Activated naive CD8-positive, alpha-beta T cell treated with anti-CD3 and anti-CD28 coated beads for 36 hours (primary cell): ENCODE measurements around the gene TPP1. TPM values are rescaled to one million over a fixed set of nuclear protein-coding genes. Genes with fewer than 3 reads are reported as not detected.

ENCODE experiments used
- DNase-seq: peaks from one replicate; pipeline ENCODE4 v3.0.0; 2021
- H3K27ac Mint-ChIP-seq: one replicate; pipeline ENCODE4 v1.8.0; 2022; ENCODE audit warnings: mild to moderate bottlenecking, moderate library complexity, mixed read lengths
- H3K27me3 Mint-ChIP-seq: one replicate; pipeline ENCODE4 v1.8.0; 2022; ENCODE audit warnings: mild to moderate bottlenecking, mixed read lengths
- H3K36me3 Mint-ChIP-seq: one replicate; pipeline ENCODE4 v1.8.0; 2021; ENCODE audit warnings: mild to moderate bottlenecking, mixed read lengths
- H3K4me1 Mint-ChIP-seq: one replicate; pipeline ENCODE4 v1.8.0; 2021; ENCODE audit warnings: mixed read lengths
- H3K4me3 Mint-ChIP-seq: one replicate; pipeline ENCODE4 v1.8.0; 2022; ENCODE audit warnings: mild to moderate bottlenecking, moderate library complexity, mixed read lengths
- H3K9me3 Mint-ChIP-seq: one replicate; pipeline ENCODE4 v1.8.0; 2022; ENCODE audit warnings: mixed read lengths
- total RNA-seq, 2 experiments: library from RNA; stranded (reverse); gene quantifications; one replicate each; pipeline ENCODE4 v1.2.3, GENCODE V29; 2021

TPP1 gene
- total RNA-seq, 2 experiments from 2014 or later, result 30.7 to 33.7 TPM

DNA sequence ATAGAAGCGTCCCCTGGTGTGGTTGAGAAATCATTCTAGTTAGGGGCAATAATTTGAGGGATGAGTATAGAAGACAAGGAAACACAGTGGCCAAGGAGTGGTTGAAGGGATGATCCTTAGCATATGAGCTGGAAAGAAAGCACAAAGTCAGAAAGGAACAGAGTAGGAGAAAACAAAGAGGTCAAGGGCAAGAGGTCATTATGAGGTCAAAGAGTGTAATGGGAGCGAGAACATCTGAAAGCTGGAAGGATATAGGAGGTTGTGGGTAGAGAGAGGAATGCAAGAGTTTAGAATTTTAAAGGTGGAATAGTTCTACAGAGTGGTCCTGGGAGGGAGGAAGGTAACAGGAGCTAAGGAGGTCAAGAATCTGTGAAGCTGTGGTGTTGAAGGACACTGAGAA lies 34.4 kb upstream of the TPP1 start:
- no peak overlapping the region for H3K4me3 Mint-ChIP-seq
- H3K36me3 Mint-ChIP-seq, result no peaks in the 10 kb centered on the region
- no peak for DNase-seq
- H3K9me3 Mint-ChIP-seq, result no peaks in the 10 kb centered on the region
- H3K27ac Mint-ChIP-seq, result no peak overlapping the region
- H3K4me1 Mint-ChIP-seq, result peaks cover 3% of the 10 kb centered on the region
- peaks cover 5% of the 10 kb centered on the region for H3K27me3 Mint-ChIP-seq

DNA sequence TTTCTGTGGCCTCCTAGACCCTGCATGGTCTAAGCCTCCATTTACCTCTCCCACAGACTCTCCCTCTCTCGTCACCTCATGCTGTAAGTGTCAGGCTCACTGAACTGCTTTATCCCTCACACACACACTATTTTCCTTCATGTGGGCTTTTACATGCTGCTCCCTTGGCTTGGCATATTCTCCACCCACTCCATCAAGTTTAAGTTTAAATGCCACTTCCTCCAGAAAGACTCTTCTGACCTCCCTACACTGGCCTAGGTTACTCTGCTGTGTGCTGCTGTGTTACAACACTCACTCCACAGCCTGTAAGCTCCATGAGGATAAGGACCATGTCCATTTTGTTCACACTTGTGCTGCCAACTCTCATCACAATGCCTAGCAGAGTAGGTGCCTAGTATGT lies 33.9 kb upstream of the TPP1 start:
- Mint-ChIP-seq H3K27ac (no peak overlapping the region), H3K4me3 (no peak overlapping the region), H3K36me3 (no peaks in the 10 kb centered on the region), H3K27me3 (peaks cover 5% of the 10 kb centered on the region), H3K9me3 (no peaks in the 10 kb centered on the region), H3K4me1 (peaks cover 3% of the 10 kb centered on the region)
- no peak for DNase-seq

DNA sequence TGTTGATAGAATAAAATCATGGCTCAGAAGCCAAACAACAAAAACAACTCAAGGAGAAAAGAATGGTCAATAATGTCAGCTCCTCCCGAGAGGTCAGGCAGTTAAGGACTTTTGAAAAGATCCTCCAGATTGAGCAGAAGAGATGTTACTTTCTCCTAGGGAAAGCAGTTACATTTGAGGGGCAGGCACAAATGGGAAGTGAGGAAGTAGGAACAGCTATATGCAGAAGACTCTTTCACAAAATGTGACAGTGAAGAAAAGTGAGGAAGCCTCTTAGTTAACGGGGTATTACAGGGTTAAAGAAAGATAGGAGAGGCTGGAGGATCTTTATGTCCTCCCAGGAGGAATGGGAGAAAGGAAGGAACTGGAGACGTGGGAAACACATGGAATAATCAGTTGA lies 33.0 kb upstream of the TPP1 start:
- DNase-seq, result no peak
- H3K4me1 Mint-ChIP-seq, result peaks cover 3% of the 10 kb centered on the region
- H3K27ac Mint-ChIP-seq, result no peak overlapping the region
- H3K9me3 Mint-ChIP-seq, result no peaks in the 10 kb centered on the region
- no peak overlapping the region for H3K4me3 Mint-ChIP-seq
- H3K36me3 Mint-ChIP-seq, result no peaks in the 10 kb centered on the region
- H3K27me3 Mint-ChIP-seq, result peaks cover 5% of the 10 kb centered on the region

DNA sequence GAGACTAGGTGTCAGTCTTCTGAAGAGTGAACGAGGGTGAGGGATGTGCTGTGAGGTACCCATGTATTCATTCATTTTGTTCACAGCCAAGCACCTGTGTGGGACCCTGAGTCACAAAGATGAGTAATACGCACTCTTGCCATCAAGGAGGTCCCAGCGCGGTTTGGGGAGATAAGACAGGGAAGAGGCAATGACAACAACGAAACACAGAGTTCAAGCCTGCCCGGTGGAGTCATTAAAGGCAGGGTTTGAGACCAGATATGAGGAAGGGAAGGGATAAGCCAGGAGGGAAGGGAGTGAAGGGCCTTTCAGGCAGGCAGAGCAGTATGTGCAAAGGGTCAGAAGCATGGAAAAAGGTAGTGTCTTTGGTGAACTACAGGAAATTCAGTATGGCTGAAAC lies 31.8 kb upstream of the TPP1 start:
- peaks cover 1% of the 10 kb centered on the region for H3K27me3 Mint-ChIP-seq
- DNase-seq, result peak; percentile 49
- no peaks in the 10 kb centered on the region for H3K9me3 Mint-ChIP-seq
- H3K4me3 Mint-ChIP-seq, result no peak overlapping the region
- H3K36me3 Mint-ChIP-seq, result no peaks in the 10 kb centered on the region
- no peaks in the 10 kb centered on the region for H3K4me1 Mint-ChIP-seq
- H3K27ac Mint-ChIP-seq, result no peak overlapping the region

DNA sequence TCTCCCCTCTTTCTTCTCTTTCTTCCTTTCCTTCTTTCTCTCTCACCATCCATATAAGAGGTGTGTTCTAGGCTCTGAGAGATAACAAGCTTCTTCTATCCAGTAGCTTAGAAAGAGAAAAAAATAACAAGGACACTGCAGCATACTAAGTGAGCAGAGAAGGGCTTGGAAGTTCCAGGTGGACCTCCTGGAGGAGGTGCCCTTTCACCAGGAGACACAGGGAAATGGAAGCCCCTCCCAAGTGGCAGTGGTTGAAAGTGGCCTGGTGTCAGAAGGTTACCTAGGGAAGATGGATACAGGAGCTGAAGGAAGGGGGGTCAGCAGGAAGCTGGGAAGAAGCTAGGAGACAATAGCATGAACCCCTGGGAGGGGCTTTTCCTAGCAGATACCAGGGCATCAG lies 30.9 kb upstream of the TPP1 start:
- no peaks in the 10 kb centered on the region for H3K36me3 Mint-ChIP-seq
- no peaks in the 10 kb centered on the region for H3K9me3 Mint-ChIP-seq
- no peak overlapping the region for H3K4me3 Mint-ChIP-seq
- no peaks in the 10 kb centered on the region for H3K4me1 Mint-ChIP-seq
- no peak overlapping the region for H3K27ac Mint-ChIP-seq
- no peak for DNase-seq
- H3K27me3 Mint-ChIP-seq, result no peaks in the 10 kb centered on the region

DNA sequence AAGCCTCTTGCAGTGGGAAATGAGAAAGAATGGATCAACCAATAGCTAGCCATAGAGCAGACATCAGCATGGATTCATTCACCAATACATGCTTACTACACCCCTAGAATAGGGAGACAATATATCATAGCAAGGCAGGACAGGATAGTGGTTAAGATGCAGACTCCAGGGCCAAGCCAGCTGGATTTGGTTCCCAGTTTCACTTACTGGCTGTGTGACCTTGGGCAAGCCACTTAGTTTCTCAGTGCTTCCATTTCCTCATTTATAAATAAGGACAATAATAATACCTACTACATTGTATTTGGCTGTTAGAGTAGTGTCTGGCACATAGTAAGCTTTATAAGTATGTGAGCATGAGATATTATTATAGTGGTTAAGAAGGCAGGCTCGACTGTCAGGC lies 29.3 kb upstream of the TPP1 start:
- Mint-ChIP-seq H3K36me3 (no peaks in the 10 kb centered on the region), H3K27me3 (no peaks in the 10 kb centered on the region), H3K27ac (no peak overlapping the region), H3K4me1 (no peaks in the 10 kb centered on the region), H3K9me3 (no peaks in the 10 kb centered on the region), H3K4me3 (no peak overlapping the region)
- DNase-seq, result no peak

DNA sequence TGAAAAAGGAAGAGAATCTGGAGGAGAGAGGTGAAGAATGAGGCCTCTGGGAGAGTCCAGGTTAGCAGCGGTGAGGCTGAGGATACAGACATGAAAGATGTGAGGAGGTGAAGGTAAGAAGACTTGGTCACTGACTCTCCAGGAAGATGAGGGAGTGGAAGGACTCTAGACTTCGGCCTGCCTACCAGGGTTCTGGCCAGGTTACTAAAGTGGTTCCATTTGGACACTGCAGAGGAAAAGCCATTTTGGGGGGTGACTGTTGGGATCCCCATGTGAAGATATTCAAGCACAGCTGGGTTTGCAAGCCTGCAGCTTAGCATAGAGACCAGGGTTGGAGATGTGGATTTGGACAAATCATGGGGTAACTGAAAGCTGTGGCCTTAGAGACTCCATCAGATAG lies 28.6 kb upstream of the TPP1 start:
- Mint-ChIP-seq H3K4me3 (no peak overlapping the region), H3K27me3 (no peaks in the 10 kb centered on the region), H3K9me3 (no peaks in the 10 kb centered on the region), H3K36me3 (no peaks in the 10 kb centered on the region), H3K27ac (no peak overlapping the region), H3K4me1 (no peaks in the 10 kb centered on the region)
- no peak for DNase-seq

DNA sequence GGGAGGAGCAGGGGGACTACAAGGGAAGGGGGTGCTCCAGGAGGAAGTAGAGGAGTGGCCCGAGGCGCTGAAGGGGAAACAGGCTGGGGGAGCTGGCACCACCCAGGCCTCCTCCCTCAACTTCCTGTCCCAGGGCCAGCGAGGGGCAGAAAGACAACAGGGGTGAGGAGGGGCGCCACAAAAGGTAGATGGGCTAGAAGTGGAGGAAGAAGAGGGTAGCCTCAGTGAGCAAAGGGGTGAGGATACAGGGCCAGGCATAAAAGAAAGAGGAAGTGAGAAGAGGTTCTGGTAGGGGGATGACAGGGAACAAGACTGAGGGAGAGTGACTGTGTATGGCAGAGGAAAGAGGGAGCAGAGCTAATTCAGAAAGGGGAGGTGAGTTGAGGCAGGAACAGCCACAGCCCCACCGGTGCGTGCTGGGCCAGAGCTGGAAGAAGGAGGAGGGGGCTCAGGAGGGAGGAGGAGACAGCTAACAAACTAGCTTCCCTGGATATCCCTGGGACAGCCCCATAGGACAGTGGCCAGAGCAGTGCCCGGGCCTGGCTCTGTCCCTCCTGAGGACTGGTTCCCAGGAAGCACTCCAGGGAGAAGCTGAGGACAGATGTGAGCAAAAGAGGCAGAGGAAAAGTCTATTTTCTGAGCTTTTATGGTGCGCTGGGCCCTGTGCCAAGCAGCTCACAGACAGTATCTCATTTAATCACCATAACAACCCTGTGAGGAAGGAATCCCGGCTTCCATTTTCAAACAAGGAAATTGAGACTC lies 27.9 kb upstream of the TPP1 start:
- peak; percentile 29 for DNase-seq
- Mint-ChIP-seq H3K27ac (no peak overlapping the region), H3K36me3 (no peaks in the 10 kb centered on the region), H3K9me3 (no peaks in the 10 kb centered on the region), H3K27me3 (no peaks in the 10 kb centered on the region), H3K4me3 (no peak overlapping the region), H3K4me1 (no peaks in the 10 kb centered on the region)

DNA sequence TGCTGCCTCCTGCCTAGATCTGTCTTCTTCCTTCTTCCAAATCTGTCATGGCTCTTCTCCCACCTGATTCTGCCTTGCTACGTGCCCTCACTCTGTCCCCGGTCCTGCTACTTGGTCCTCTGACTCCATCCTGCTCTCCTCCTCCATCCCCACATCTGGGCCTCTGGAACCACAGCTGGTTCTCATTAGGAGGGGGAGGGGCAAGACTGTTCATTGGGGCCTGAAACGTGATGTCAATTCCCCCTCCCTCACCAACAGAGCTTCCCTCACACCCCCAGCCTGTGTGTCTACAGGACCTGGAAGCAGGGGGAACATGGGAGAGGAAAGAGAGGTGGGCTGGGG lies 27.3 kb upstream of the TPP1 start:
- Mint-ChIP-seq H3K9me3 (no peaks in the 10 kb centered on the region), H3K27me3 (no peaks in the 10 kb centered on the region), H3K4me3 (no peak overlapping the region), H3K4me1 (no peaks in the 10 kb centered on the region), H3K27ac (no peak overlapping the region), H3K36me3 (no peaks in the 10 kb centered on the region)
- DNase-seq, result no peak

DNA sequence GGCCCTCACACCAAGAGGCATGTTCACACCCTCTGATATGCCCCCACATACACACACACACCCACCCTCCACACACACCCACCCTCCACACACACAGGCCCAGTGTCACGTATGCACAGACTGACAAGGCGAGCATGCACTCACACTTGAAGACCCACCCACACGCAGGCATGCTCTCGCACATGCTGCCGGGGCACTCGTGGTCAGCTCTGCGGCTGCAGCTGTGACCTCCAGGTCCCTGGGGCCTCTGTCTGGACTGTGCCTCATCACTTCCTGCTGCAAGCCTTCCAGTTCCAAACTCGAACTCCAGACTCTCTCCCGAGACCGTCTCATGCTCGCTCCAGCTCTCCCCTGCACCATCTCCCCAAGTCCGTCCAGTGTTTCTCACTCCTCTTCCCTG lies 26.8 kb upstream of the TPP1 start:
- Mint-ChIP-seq H3K4me3 (no peak overlapping the region), H3K36me3 (no peaks in the 10 kb centered on the region), H3K27me3 (no peaks in the 10 kb centered on the region), H3K9me3 (no peaks in the 10 kb centered on the region), H3K27ac (no peak overlapping the region), H3K4me1 (no peaks in the 10 kb centered on the region)
- DNase-seq, result no peak

DNA sequence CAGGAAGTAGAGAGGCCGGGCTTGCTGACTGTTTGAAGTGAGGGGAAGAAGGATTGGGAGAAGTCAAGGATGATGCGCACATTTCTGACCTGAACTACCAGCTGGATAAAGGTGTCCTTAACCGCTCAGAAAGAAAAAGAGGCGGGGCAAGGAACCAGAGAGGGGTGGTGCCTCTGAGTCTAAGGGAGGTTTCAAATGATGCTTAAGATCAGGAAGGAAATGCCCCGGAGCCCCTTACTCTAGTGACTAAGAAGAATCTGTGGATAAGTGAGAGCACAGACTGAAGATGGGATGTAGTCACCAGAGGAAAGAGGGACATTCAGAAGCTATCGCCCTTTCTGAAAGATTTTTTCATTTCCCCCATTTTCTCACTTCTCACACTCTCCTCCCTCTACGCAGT lies 23.7 kb upstream of the TPP1 start:
- no peaks in the 10 kb centered on the region for H3K9me3 Mint-ChIP-seq
- no peaks in the 10 kb centered on the region for H3K4me1 Mint-ChIP-seq
- DNase-seq, result no peak
- H3K27ac Mint-ChIP-seq, result no peak overlapping the region
- H3K27me3 Mint-ChIP-seq, result no peaks in the 10 kb centered on the region
- no peak overlapping the region for H3K4me3 Mint-ChIP-seq
- H3K36me3 Mint-ChIP-seq, result no peaks in the 10 kb centered on the region

DNA sequence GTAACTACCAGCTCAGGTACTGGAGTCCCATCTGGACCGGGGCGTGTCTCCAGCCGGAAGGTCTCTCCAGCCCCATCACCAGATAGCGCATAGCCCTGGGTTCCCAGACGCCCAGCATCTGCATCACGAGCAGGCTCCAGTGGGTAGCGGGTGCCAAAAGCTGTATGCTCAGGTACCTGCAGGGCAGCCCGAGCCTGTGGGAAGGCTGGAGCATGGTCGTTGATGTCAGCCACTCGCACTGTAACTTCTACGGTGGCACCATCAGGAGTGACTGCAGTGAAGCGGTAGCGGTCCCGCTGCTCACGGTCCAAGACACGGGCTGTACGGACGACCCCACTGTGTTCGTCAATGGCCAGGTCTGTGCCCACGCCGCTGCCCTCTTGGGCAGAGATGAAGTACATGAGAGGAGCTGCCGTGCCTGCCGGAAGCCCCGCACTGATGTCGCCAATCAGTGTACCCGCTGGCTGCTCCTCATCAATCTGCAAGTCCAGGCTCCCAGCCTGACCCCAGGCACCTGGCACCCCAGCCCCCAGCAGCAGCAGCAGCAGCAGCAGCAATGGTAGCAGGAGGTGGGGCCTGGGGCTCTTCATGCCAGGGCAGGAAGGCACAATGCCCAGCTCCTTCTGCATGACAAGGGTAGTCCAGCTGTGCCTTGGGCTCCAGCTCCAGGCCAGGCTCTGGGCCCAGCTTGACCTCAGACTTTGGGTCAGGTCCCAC lies 21.9 kb upstream of the TPP1 start:
- Mint-ChIP-seq H3K4me1 (no peaks in the 10 kb centered on the region), H3K36me3 (no peaks in the 10 kb centered on the region), H3K9me3 (no peaks in the 10 kb centered on the region), H3K27ac (no peak overlapping the region), H3K4me3 (no peak overlapping the region), H3K27me3 (no peaks in the 10 kb centered on the region)
- no peak for DNase-seq

DNA sequence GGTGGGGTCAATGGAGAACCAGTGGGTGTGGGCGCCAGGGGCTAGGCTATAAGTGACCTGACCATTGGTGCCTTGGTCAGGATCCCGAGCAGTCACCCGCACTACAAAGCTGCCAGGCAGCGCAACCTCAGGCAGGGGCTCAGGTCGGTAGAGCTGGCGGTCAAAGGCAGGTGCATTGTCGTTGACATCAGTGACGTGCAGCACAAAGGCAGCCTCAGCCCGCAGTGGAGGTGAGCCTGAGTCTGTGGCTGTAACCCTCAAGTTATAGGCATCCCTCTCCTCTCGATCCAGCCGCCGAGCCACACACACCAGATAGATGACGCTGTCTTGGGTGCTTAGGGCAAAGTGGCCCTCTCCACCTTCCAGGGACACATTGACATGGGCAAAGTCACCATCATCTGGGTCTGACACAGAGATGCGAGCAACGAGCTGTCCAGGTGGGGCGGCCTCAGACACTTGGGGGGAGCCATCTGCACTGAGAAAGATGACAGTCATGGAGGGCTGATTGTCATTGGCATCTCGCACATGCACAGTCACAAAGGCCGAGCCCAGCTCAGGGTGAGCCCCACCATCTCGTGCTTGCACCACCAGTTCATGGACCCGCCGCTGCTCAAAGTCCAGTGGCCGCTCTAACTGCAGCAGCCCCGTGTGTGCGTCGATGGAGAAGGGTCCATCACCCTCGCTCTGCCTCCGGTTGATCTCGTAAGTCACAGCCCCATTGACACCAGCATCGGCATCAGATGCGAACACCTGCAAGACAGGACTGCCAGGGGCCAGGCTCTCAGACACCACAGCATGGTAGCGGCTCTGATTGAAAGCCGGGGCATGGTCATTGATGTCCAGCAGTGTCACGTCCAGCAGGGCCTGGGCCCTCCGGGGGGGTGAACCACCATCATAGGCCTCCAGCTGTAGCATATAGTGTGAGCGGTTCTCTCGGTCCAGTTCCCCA lies 21.1 kb upstream of the TPP1 start:
- Mint-ChIP-seq H3K4me3 (no peak overlapping the region), H3K27me3 (no peaks in the 10 kb centered on the region), H3K27ac (no peak overlapping the region), H3K9me3 (no peaks in the 10 kb centered on the region), H3K4me1 (no peaks in the 10 kb centered on the region), H3K36me3 (no peaks in the 10 kb centered on the region)
- no peak for DNase-seq

DNA sequence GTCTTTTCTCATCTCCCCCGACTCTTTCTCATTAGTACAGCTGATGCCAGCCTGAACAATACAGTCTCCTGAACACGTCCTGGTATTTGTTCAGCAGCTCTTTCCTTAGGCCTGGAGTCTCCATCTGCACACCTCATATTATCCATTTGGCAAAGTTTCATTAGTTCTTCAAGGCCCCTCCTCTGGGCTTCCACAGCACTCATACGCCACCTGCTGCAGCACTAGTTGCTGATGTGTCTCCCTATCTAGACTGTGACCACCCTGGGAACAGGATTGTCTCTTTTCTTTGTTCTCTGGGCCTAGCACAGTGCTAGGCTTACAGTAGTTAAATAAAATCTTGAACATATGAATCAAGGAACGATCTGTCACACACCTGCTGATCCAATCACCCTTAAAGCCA lies 19.2 kb upstream of the TPP1 start:
- Mint-ChIP-seq H3K9me3 (no peaks in the 10 kb centered on the region), H3K4me1 (no peaks in the 10 kb centered on the region), H3K27me3 (no peaks in the 10 kb centered on the region), H3K27ac (no peak overlapping the region), H3K36me3 (no peaks in the 10 kb centered on the region), H3K4me3 (no peak overlapping the region)
- DNase-seq, result no peak

DNA sequence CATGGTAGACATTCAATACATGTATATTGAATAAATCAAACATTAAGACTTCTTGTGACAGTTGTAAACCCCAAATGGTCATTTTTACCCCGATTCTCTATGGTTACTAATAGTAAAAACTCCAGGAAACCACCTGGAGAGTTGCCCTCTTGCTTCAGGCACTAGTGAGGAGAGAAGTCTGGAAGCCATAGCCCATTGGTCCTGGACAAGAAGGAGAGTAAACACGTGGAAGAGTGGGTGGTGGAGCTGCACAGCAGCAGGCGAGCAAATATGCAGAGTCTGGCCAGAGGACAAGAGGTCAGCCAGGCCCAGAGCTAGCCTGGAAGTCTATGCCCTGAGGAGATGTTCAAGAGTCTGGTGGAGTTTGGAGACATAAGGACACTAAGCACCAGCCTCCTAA lies 18.6 kb upstream of the TPP1 start:
- peaks cover under 1% of the 10 kb centered on the region for H3K4me1 Mint-ChIP-seq
- no peak overlapping the region for H3K4me3 Mint-ChIP-seq
- no peaks in the 10 kb centered on the region for H3K36me3 Mint-ChIP-seq
- no peaks in the 10 kb centered on the region for H3K9me3 Mint-ChIP-seq
- H3K27ac Mint-ChIP-seq, result no peak overlapping the region
- no peaks in the 10 kb centered on the region for H3K27me3 Mint-ChIP-seq
- no peak for DNase-seq
